K562 (cell line): ENCODE results near the gene KLHL22. TPM values are rescaled to one million over a fixed set of nuclear protein-coding genes. Genes with fewer than 3 reads are reported as not detected.
A peak's percentile ranks its signal among the peaks of the same experiment; 100 is the strongest.
"Not testable (repeated sequence)": the region's sequence is repeated elsewhere in the genome, so short reads cannot be mapped to it uniquely, and the experiment has no call there.

Experiments
- ATAC-seq: fragments of 200-7000 bp; cut with Tn5 transposase; 3 replicates; pipeline ENCODE4 v1.9.1; 2020; ENCODE audit warnings: moderate library complexity
- BruUV-seq: library from RNA; stranded (reverse); fragments of 400-500 nt; replicated peaks from 2 replicates; lab custom pipeline; 2021; lab: Mats Ljungman, UMichigan
- CTCF ChIA-PET: fragments of 300-600 bp; formaldehyde crosslinking; extraction: SDS; loops from one replicate; lab custom pipeline; 2021; ENCODE audit warnings: low intra/inter-chr PET ratio; lab: Yijun Ruan, JAX
- POLR2A ChIA-PET: fragments of 300-600, 350-650 bp; sonication (Branson Sonifier 250); formaldehyde crosslinking; extraction: SDS; loops from one replicate; lab custom pipeline; 2021; ENCODE audit warnings: antibody characterized with exemption, inconsistent platforms; lab: Yijun Ruan, JAX
- DNase-seq, 4 experiments: peaks; one replicate each; pipeline versions ENCODE4 v3.0.0 to v3.0.0-alpha.2; 2011 to 2018; ENCODE audit warnings: low spot score in 3 of 4, mixed read lengths in 3 of 4; ENCODE audit errors: extremely low read depth in 1 of 4
- FAIRE-seq: peaks from 2 replicates; lab custom pipeline; 2011; peaks lifted over from hg19 to GRCh38; lab: Jason Lieb, UNC
- H2AFZ ChIP-seq: 2 replicates; pipeline ENCODE4 v1.6.0; 2011; ENCODE audit warnings: low read depth, low read length, control low read depth, inconsistent platforms
- H3K27ac ChIP-seq: fragments of 200-600 bp; 3 replicates; pipeline ENCODE4 v1.8.0; 2011; ENCODE audit warnings: low read depth, mild to moderate bottlenecking, control low read depth, inconsistent platforms, low read length, moderate library complexity, mixed read lengths; ENCODE audit errors: extremely low read depth
- H3K27me3 ChIP-seq, 2 experiments: fragments of 300-600 bp in 1 of 2; 2 replicates in 1 of 2; 3 replicates in 1 of 2; pipeline versions ENCODE4 v1.6.0 to v1.8.0; 2011; ENCODE audit warnings: inconsistent platforms in 2 of 2, low read length in 2 of 2, mild to moderate bottlenecking in 1 of 2, mixed read lengths in 1 of 2, moderate library complexity in 1 of 2; ENCODE audit not compliant: control insufficient read depth in 2 of 2, insufficient read depth in 2 of 2
- H3K36me3 ChIP-seq: fragments of 300-600 bp; 3 replicates; pipeline ENCODE4 v1.8.0; 2011; ENCODE audit warnings: mild to moderate bottlenecking, low read length, inconsistent platforms; ENCODE audit not compliant: control insufficient read depth, insufficient read depth
- H3K4me1 ChIP-seq, 2 experiments: fragments of 200-600 bp in 1 of 2; replicated peaks in 1 of 2; 2 replicates in 1 of 2; 3 replicates in 1 of 2; pipeline versions ENCODE4 v1.5.1 to v1.8.0; 2011; ENCODE audit warnings: inconsistent platforms in 2 of 2, low read length in 2 of 2, mild to moderate bottlenecking in 1 of 2, mixed read lengths in 1 of 2, moderate library complexity in 1 of 2; ENCODE audit not compliant: control insufficient read depth in 2 of 2, insufficient read depth in 2 of 2
- H3K4me2 ChIP-seq: 2 replicates; pipeline ENCODE4 v1.6.1; 2011; ENCODE audit warnings: low read length, control low read depth, inconsistent platforms, mixed read lengths; ENCODE audit not compliant: insufficient read depth
- H3K4me3 ChIP-seq: fragments of 200-600 bp; sonication (generic), shearing (Covaris generic); 2 replicates; pipeline ENCODE4 v1.5.1; 2016; ENCODE audit warnings: control low read depth, inconsistent platforms
- H3K79me2 ChIP-seq: fragments of 200-600 bp; 3 replicates; pipeline ENCODE4 v1.8.0; 2011; ENCODE audit warnings: low read length, inconsistent platforms; ENCODE audit not compliant: control insufficient read depth, insufficient read depth
- H3K9ac ChIP-seq, 2 experiments: 2 replicates each; pipeline versions ENCODE4 v1.6.0 to v1.6.1; 2011; ENCODE audit warnings: low read depth in 2 of 2, low read length in 2 of 2, control low read depth in 1 of 2, inconsistent platforms in 1 of 2, mild to moderate bottlenecking in 1 of 2, mixed read lengths in 1 of 2; ENCODE audit not compliant: insufficient read depth in 1 of 2
- H3K9me1 ChIP-seq: one replicate; pipeline ENCODE4 v1.6.0; 2011; ENCODE audit warnings: inconsistent platforms, mild to moderate bottlenecking, low read length, moderate library complexity; ENCODE audit not compliant: control insufficient read depth, insufficient read depth
- H3K9me3 ChIP-seq: replicated peaks from 2 replicates; pipeline ENCODE4 v1.5.1; 2011; ENCODE audit warnings: low read depth, low read length, inconsistent platforms; ENCODE audit not compliant: control insufficient read depth, insufficient read depth
- H4K20me1 ChIP-seq: replicated peaks from 2 replicates; pipeline ENCODE4 v1.6.1; 2011; ENCODE audit warnings: low read length, inconsistent platforms, mixed read lengths; ENCODE audit not compliant: control insufficient read depth, insufficient read depth
- FOXA3 ChIP-seq, 2 experiments: fragments of 450-650 bp in 1 of 2; sonication (generic) in 1 of 2; formaldehyde crosslinking; IDR thresholded peaks in 1 of 2; conservative IDR thresholded peaks in 1 of 2; 2 replicates each; pipeline versions ENCODE4 v1.4.0 to v1.8.0; 2020 to 2022; ENCODE audit warnings: mild to moderate bottlenecking in 2 of 2, missing genetic modification reagents in 1 of 2
- FOXK1 ChIP-seq: sonication (generic); formaldehyde crosslinking; IDR thresholded peaks from 2 replicates; pipeline ENCODE4 v1.8.0; 2022; ENCODE audit warnings: missing genetic modification reagents, mild to moderate bottlenecking, borderline replicate concordance
- GTF2A2 ChIP-seq: IDR thresholded peaks from 2 replicates; pipeline ENCODE4 v1.6.1; 2016; ENCODE audit warnings: mild to moderate bottlenecking, missing genetic modification characterization, missing compliant biosample characterization
- JUN ChIP-seq, 2 experiments: sonication (generic) in 1 of 2; formaldehyde crosslinking in 1 of 2; IDR thresholded peaks; 2 replicates each; pipeline versions ENCODE4 v1.6.1 to v1.8.0; 2012 to 2022; ENCODE audit warnings: borderline replicate concordance in 2 of 2, mild to moderate bottlenecking in 2 of 2, improper control_type of control experiment in 1 of 2, low read depth in 1 of 2, low read length in 1 of 2, missing genetic modification reagents in 1 of 2
- MTF1 ChIP-seq: fragments of 250-450 bp; sonication (Bioruptor Pico); IDR thresholded peaks from 2 replicates; pipeline ENCODE4 v1.9.0; 2021; ENCODE audit warnings: moderate library complexity, mild to moderate bottlenecking, inconsistent platforms, borderline replicate concordance
- NR1H2 ChIP-seq: sonication (generic); formaldehyde crosslinking; IDR thresholded peaks from 2 replicates; pipeline ENCODE4 v1.4.0; 2020; ENCODE audit warnings: mild to moderate bottlenecking, missing genetic modification reagents
- RBM15 ChIP-seq: fragments of 200-400 bp; formaldehyde crosslinking; IDR thresholded peaks from 2 replicates; pipeline ENCODE4 v1.6.1; 2018; ENCODE audit warnings: mild to moderate bottlenecking, low read length, moderate library complexity; ENCODE audit not compliant: insufficient read depth
- ZNF143 ChIP-seq: sonication (generic); formaldehyde crosslinking; IDR thresholded peaks from 2 replicates; pipeline ENCODE4 v1.9.0; 2022; ENCODE audit warnings: mild to moderate bottlenecking, missing genetic modification reagents
- ZNF224 ChIP-seq: sonication (generic); formaldehyde crosslinking; IDR thresholded peaks from 2 replicates; pipeline ENCODE4 v1.8.0; 2022; ENCODE audit warnings: mild to moderate bottlenecking, missing genetic modification reagents
- ZNF75A ChIP-seq: fragments of 450-650 bp; formaldehyde crosslinking; IDR thresholded peaks from 2 replicates; pipeline ENCODE4 v1.4.0; 2020; ENCODE audit warnings: mild to moderate bottlenecking
- WGBS: fragments of 100-300 bp; shearing (Covaris generic); methylation state at CpG from one replicate; pipeline ENCODE4 v1.1.6; 2016; ENCODE audit warnings: low coverage, mixed read lengths; ENCODE audit not compliant: insufficient coverage; ENCODE audit errors: missing lambda C conversion rate; 5-methylcytosine and 5-hydroxymethylcytosine counted together
- in situ Hi-C: fragments of 300-500 bp; cut with MboI; formaldehyde crosslinking; loops from 4 replicates; pipeline ENCODE4 v1.15.0; 2018; ENCODE audit warnings: inconsistent platforms, mixed read lengths
- intact Hi-C: fragments of 100-400 bp; cut with micrococcal nuclease; formaldehyde crosslinking; loops from 2 replicates; pipeline ENCODE4 v1.14.2; 2022
- polyA plus RNA-seq, 8 experiments: library from polyadenylated mRNA; depleted of rRNA in 4 of 8; stranded (reverse) in 5 of 8; unstranded in 3 of 8; fragments of >200 nt; fragmentation: Nextera tagmentation in 2 of 8; fragmentation: Illumina TruSeq in 1 of 8; extraction: Ambion mirVana in 2 of 8; extraction: Trizol in 1 of 8; gene quantifications; 2 replicates each; pipeline versions ENCODE4 v1.2.1 to v1.2.3, GENCODE V29; 2011 to 2014; ENCODE audit warnings: inconsistent platforms in 1 of 8, missing spikeins in 1 of 8
- total RNA-seq, 7 experiments: library from RNA; depleted of rRNA in 6 of 7; stranded (reverse); fragments of >200 nt in 6 of 7; fragmentation: Illumina TruSeq in 2 of 7; extraction: Trizol in 2 of 7; gene quantifications; 2 replicates each; pipeline versions ENCODE4 v1.2.1 to v1.2.3, GENCODE V29; 2011 to 2021; ENCODE audit warnings: low replicate concordance in 1 of 7
- TF ChIP-seq, protein P1 (sequence below): sonication (generic); formaldehyde crosslinking; IDR thresholded peaks from 2 replicates; pipeline ENCODE4 v1.9.0; 2022; ENCODE audit warnings: mild to moderate bottlenecking, missing genetic modification reagents
- TF ChIP-seq, protein P2 (sequence below): sonication (generic); formaldehyde crosslinking; IDR thresholded peaks from 2 replicates; pipeline ENCODE4 v1.9.0; 2022; ENCODE audit warnings: mild to moderate bottlenecking, missing genetic modification reagents
- TF ChIP-seq, protein P3 (sequence below), 3 experiments: IDR thresholded peaks in 2 of 3; conservative IDR thresholded peaks in 1 of 3; 2 replicates each; pipeline ENCODE4 v1.5.1; 2011 to 2012; ENCODE audit warnings: low read length in 3 of 3, mild to moderate bottlenecking in 3 of 3, control low read depth in 2 of 3, improper control_type of control experiment in 1 of 3, inconsistent platforms in 1 of 3, low read depth in 1 of 3, mixed read lengths in 1 of 3, moderate library complexity in 1 of 3; ENCODE audit not compliant: insufficient read depth in 2 of 3
- TF ChIP-seq, protein P4 (sequence below): fragments of 450-650 bp; formaldehyde crosslinking; conservative IDR thresholded peaks from 2 replicates; pipeline ENCODE4 v1.4.0; 2022; ENCODE audit warnings: mild to moderate bottlenecking, missing genetic modification characterization
- TF ChIP-seq, protein P5 (sequence below): sonication (generic); formaldehyde crosslinking; IDR thresholded peaks from 2 replicates; pipeline ENCODE4 v1.8.0; 2022; ENCODE audit warnings: mild to moderate bottlenecking, missing genetic modification reagents

KLHL22 gene
- total and polyA plus RNA-seq, 9 of the 15 experiments (the other 6 are each of a cell fraction or from before 2014, with no cell fraction given) = 1.3 to 25.6 (median 15.2) TPM

DNA sequence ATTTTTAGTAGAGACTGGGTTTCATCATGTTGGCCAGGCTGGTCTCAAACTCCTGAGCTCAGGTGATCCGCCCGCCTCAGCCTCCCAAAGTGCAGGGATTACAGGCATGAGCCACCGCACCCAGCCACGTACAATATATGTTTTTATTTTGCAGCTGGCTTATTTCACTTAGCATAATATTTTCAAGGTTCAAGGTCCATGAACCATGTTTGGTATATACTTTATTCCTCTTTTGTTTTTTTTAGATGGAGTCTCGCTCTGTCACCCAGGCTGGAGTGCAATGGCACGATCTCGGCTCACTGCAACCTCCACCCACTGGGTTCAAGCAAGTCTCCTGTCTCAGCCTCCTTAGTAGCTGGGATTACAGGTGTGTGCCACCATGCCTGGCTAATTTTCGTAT lies 43.3 kb upstream of the KLHL22 start (continued):
- TF ChIP-seq, protein P1, sequence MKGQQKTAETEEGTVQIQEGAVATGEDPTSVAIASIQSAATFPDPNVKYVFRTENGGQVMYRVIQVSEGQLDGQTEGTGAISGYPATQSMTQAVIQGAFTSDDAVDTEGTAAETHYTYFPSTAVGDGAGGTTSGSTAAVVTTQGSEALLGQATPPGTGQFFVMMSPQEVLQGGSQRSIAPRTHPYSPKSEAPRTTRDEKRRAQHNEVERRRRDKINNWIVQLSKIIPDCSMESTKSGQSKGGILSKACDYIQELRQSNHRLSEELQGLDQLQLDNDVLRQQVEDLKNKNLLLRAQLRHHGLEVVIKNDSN = peak; percentile 29; the same call in 1 of the 2 replicates
- not testable (repeated sequence) for TF ChIP-seq JUN (IDR thresholded peaks at IDR 0.05; ENCODE audit: borderline replicate concordance, low read depth, low read length)
- TF ChIP-seq JUN (CRISPR knock-in tag; IDR thresholded peaks at IDR 0.05; ENCODE audit: borderline replicate concordance) = 0 out of 2 replicates have a peak, but pooled peaks have one; percentile 75
- 0 out of 2 replicates have a peak, but pooled peaks have one; percentile 14 for TF ChIP-seq ZNF224
- peak; percentile 30; the same call in 1 of the 2 replicates for TF ChIP-seq FOXK1 (CRISPR knock-in tag)
- TF ChIP-seq FOXA3 (CRISPR knock-in tag; conservative IDR thresholded peaks at IDR 0.05 in 1 of 2, IDR thresholded peaks at IDR 0.05 in 1 of 2) = peak in 1 of 2 experiments; percentile 79; a peak in 2 of 4 replicates
- TF ChIP-seq, protein P2, sequence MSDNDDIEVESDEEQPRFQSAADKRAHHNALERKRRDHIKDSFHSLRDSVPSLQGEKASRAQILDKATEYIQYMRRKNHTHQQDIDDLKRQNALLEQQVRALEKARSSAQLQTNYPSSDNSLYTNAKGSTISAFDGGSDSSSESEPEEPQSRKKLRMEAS (CRISPR knock-in tag) = peak; percentile 49; the same call in 1 of the 2 replicates
- 0 out of 2 replicates have a peak, but pooled peaks have one; percentile 58 for TF ChIP-seq ZNF143
- TF ChIP-seq, all 486 proteins: peak for 13; not testable (repeated sequence) for 473

DNA sequence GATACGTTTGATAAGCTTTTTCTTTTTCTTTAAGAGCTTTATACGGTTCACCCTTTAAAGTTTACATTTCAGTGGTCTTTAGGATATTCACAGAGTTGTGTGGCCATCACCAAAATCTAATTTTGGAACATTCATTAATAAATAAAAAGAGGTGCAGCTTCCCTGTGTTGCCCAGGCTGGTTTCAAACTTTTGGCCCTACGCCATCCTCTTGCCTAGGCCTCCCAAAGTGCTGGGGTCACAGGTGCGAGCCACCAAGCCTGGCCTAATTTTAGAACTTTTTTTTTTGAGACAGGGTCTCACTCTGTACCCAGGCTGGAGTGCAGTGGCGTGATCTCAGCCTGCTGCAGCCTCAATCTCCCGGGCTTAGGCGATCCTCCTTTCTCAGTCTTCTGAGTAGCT lies 42.4 kb upstream of the KLHL22 start:
- no peak for ATAC-seq
- FAIRE-seq = no peak
- TF ChIP-seq, protein P3, sequence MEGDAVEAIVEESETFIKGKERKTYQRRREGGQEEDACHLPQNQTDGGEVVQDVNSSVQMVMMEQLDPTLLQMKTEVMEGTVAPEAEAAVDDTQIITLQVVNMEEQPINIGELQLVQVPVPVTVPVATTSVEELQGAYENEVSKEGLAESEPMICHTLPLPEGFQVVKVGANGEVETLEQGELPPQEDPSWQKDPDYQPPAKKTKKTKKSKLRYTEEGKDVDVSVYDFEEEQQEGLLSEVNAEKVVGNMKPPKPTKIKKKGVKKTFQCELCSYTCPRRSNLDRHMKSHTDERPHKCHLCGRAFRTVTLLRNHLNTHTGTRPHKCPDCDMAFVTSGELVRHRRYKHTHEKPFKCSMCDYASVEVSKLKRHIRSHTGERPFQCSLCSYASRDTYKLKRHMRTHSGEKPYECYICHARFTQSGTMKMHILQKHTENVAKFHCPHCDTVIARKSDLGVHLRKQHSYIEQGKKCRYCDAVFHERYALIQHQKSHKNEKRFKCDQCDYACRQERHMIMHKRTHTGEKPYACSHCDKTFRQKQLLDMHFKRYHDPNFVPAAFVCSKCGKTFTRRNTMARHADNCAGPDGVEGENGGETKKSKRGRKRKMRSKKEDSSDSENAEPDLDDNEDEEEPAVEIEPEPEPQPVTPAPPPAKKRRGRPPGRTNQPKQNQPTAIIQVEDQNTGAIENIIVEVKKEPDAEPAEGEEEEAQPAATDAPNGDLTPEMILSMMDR (IDR thresholded peaks at IDR 0.05 in 2 of 3, conservative IDR thresholded peaks at IDR 0.05 in 1 of 3; ENCODE audit: insufficient read depth in 2 of 3, low read depth in 1 of 3, low read length in 3 of 3) = no peak
- TF ChIP-seq, protein P4, sequence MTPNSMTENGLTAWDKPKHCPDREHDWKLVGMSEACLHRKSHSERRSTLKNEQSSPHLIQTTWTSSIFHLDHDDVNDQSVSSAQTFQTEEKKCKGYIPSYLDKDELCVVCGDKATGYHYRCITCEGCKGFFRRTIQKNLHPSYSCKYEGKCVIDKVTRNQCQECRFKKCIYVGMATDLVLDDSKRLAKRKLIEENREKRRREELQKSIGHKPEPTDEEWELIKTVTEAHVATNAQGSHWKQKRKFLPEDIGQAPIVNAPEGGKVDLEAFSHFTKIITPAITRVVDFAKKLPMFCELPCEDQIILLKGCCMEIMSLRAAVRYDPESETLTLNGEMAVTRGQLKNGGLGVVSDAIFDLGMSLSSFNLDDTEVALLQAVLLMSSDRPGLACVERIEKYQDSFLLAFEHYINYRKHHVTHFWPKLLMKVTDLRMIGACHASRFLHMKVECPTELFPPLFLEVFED (CRISPR knock-in tag) = no peak
- no peak for TF ChIP-seq GTF2A2
- peak; percentile 75; the same call in 1 of the 2 replicates for TF ChIP-seq MTF1 (CRISPR knock-in tag)
- no peak for TF ChIP-seq ZNF75A (CRISPR knock-in tag)
- TF ChIP-seq, protein P5, sequence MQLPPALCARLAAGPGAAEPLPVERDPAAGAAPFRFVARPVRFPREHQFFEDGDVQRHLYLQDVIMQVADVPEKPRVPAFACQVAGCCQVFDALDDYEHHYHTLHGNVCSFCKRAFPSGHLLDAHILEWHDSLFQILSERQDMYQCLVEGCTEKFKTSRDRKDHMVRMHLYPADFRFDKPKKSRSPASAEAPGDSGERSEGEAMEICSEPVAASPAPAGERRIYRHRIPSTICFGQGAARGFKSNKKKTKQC = 0 out of 2 replicates have a peak, but pooled peaks have one; percentile 10
- no peak for TF ChIP-seq RBM15
- no peak for TF ChIP-seq NR1H2 (CRISPR knock-in tag)

More for the DNA sequence above, 42.4 kb upstream of the KLHL22 start:
- POLR2A ChIA-PET = interaction anchor here (0.7 to 68.9 kb wide), 4 partner anchors 12 to 1367 kb away, joined by 3 to 1693 read pairs (median 848); partner anchors contain the start of gene MED15
- Histone ChIP-seq H3K27ac (no peak overlapping the region), H4K20me1 (peaks cover 34% of the 10 kb centered on the region), H3K27me3 (no peaks in the 10 kb centered on the region), H2AFZ (no peak overlapping the region), H3K4me2 (no peak overlapping the region), H3K9me1 (peaks cover 10% of the 10 kb centered on the region), H3K9me3 (no peaks in the 10 kb centered on the region), H3K36me3 (peaks cover 82% of the 10 kb centered on the region), H3K4me3 (no peak overlapping the region), H3K79me2 (peaks cover 54% of the 10 kb centered on the region), H3K9ac (no peak overlapping the region), H3K4me1 (peaks cover 0 to 16% of the 10 kb centered on the region in 2 experiments; a peak in 2 of 5 replicates)
- in situ Hi-C loops (no loop called here), intact Hi-C loops (no loop called here)
- WGBS = 94% methylated on average over 7 of the region's 7 CpGs
- BruUV-seq = TSS peak; percentile 5
- no peak for DNase-seq
- CTCF ChIA-PET = no interaction called here
